Activated CD4-positive, alpha-beta T cell treated with anti-CD3 and anti-CD28 coated beads for 36 hours (primary cell): ENCODE data around the gene HDHD5. TPM values are rescaled to one million over a fixed set of nuclear protein-coding genes. Genes with fewer than 3 reads are reported as not detected.

ENCODE experiments used
- ATAC-seq: fragments of 200-7000 bp; cut with Tn5 transposase; one replicate; pipeline ENCODE4 v1.10.0; 2021; ENCODE audit warnings: mild to moderate bottlenecking, moderate library complexity
- CTCF ChIA-PET: fragments of 350-600 bp; sonication (Branson Sonifier 250); formaldehyde crosslinking; loops from one replicate; lab custom pipeline; 2021; ENCODE audit warnings: antibody characterized with exemption; lab: Charles Lee
- POLR2A ChIA-PET: fragments of 350-600 bp; sonication (Branson Sonifier 250); formaldehyde crosslinking; loops from one replicate; lab custom pipeline; 2021; ENCODE audit warnings: antibody characterized with exemption, inconsistent platforms; lab: Charles Lee
- DNase-seq: peaks from one replicate; pipeline ENCODE4 v3.0.0-alpha.2; 2020
- H3K27ac Mint-ChIP-seq: one replicate; pipeline ENCODE4 v1.8.0; 2021; ENCODE audit warnings: mixed read lengths
- H3K27me3 Mint-ChIP-seq: one replicate; pipeline ENCODE4 v1.8.0; 2021; ENCODE audit warnings: mixed read lengths
- H3K36me3 Mint-ChIP-seq: one replicate; pipeline ENCODE4 v1.8.0; 2021; ENCODE audit warnings: low read depth, mixed read lengths
- H3K4me1 Mint-ChIP-seq: one replicate; pipeline ENCODE4 v1.8.0; 2021; ENCODE audit warnings: mixed read lengths
- H3K4me3 Mint-ChIP-seq: one replicate; pipeline ENCODE4 v1.8.0; 2021; ENCODE audit warnings: mild to moderate bottlenecking, moderate library complexity, mixed read lengths
- H3K9me3 Mint-ChIP-seq: one replicate; pipeline ENCODE4 v1.8.0; 2021; ENCODE audit warnings: low read depth, mixed read lengths
- intact Hi-C, 2 experiments: fragments of 100-400 bp; cut with DNase I in 1 of 2; cut with micrococcal nuclease in 1 of 2; formaldehyde crosslinking; loops; one replicate each; pipeline versions ENCODE4 v1.14.2 to v1.15.1; 2022 to 2024; cut with DNase I, micrococcal nuclease
- total RNA-seq, 2 experiments: library from RNA; stranded (reverse); gene quantifications; one replicate each; pipeline ENCODE4 v1.2.3, GENCODE V29; 2021

Gene HDHD5
- total RNA-seq, 2 experiments from 2014 or later, result 51.6 to 69.0 TPM

- Mint-ChIP-seq H3K4me3 (no peak overlapping the region), H3K27me3 (peaks cover 14% of the 10 kb centered on the region), H3K36me3 (no peaks in the 10 kb centered on the region), H3K4me1 (peaks cover 54% of the 10 kb centered on the region), H3K27ac (peak overlapping the region; percentile 17), H3K9me3 (no peaks in the 10 kb centered on the region)
- ChIA-PET CTCF (interaction anchor here (0.7 to 1.3 kb wide), 3 partner anchors 20 to 54 kb away, joined by 3 to 4 read pairs (median 3); no protein-coding TSS in a partner anchor), POLR2A (no interaction called here)
- DNase-seq, result no peak
- intact Hi-C loops, result loop anchor here in 1 of 2 experiments (5.0 kb wide), 1 partner anchor 104 kb away; no protein-coding TSS in a partner anchor
- no peak for ATAC-seq
Observed at GRCh38 chr22:17118342-17118741, 40.7 kb downstream of the HDHD5 start.

DNA sequence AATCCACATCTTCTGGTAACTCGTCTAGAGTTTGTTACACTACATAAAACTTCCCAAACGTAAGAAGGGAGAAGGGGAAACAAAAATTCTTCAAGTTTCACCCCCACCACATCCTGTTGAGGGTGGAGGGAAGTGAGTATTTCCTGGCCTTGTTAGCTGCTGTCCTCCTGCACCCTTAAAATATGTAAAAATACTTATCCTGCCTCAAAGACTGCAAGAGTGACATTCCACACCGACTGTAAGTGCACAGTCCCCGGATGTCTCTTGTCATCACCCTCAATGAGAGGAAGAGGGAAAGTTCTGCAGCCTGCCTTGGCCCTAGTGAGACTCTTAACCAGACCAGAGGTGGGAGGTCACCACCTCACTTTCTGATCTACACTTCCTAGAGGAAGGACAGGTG, 41.2 kb downstream of the HDHD5 start:
- ATAC-seq, result peak; percentile 34
- Mint-ChIP-seq H3K4me1 (peaks cover 54% of the 10 kb centered on the region), H3K36me3 (no peaks in the 10 kb centered on the region), H3K9me3 (no peaks in the 10 kb centered on the region), H3K27me3 (peaks cover 12% of the 10 kb centered on the region), H3K4me3 (no peak overlapping the region), H3K27ac (peak overlapping the region; percentile 32)
- intact Hi-C loops, result loop anchor here in 1 of 2 experiments (5.0 kb wide), 1 partner anchor 104 kb away; no protein-coding TSS in a partner anchor
- ChIA-PET CTCF (interaction anchor here (0.7 to 1.3 kb wide), 3 partner anchors 20 to 54 kb away, joined by 3 to 4 read pairs (median 3); no protein-coding TSS in a partner anchor), POLR2A (no interaction called here)
- peak; percentile 34 for DNase-seq

- H3K36me3 Mint-ChIP-seq, result no peaks in the 10 kb centered on the region
- no peak for ATAC-seq
- peaks cover 12% of the 10 kb centered on the region for H3K27me3 Mint-ChIP-seq
- intact Hi-C loops, result loop anchor here in 1 of 2 experiments (5.0 kb wide), 1 partner anchor 105 kb away; no protein-coding TSS in a partner anchor
- DNase-seq, result no peak
- H3K4me3 Mint-ChIP-seq, result no peak overlapping the region
- CTCF ChIA-PET, result interaction anchor here (0.9 to 1.8 kb wide), 2 partner anchors 8 to 19 kb away, joined by 4 to 9 read pairs; no protein-coding TSS in a partner anchor
- peak overlapping the region; percentile 32 for H3K27ac Mint-ChIP-seq
- POLR2A ChIA-PET, result no interaction called here
- H3K9me3 Mint-ChIP-seq, result no peaks in the 10 kb centered on the region
- peaks cover 54% of the 10 kb centered on the region for H3K4me1 Mint-ChIP-seq
Observed at GRCh38 chr22:17117400-17117799, 41.7 kb downstream of the HDHD5 start.

DNA sequence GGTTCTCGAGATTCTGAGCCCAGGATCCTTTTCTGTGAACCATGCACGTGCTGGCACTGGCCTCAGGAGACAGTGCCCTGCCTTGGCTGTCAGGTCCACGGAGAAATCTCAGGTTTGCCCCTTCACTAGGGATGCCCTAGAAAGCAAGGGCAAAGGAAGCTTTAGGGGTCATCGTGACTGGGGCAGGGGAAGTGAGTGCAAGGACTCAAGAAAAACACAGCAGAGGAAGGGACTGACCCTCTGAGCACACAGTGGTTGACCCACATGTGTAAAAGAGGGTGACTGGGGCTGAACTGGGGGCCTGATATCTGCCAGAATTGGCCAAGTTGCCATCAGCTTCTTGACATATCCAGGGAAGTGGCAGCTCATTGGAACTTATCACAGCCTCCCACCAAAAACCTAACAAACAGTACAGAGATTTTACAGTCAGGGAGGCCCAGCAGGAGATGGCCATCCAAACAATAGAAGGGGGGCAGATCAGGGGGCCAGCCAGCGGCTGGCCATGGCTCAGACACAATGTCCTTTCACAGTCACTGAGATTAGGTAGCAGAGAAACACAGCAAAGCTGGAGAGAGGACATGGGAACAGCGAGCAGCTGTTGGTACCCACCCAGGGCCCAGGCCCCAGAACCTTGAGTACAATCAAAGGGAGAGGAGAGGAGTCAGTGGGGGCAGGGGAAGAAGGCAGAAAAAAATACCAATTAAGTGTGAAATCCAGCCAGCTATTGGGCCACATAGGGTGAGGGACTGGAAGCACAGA, 42.3 kb downstream of the HDHD5 start:
- CTCF ChIA-PET, result interaction anchor here (1.2 to 1.8 kb wide), 6 partner anchors 8 to 385 kb away, joined by 3 to 9 read pairs (median 4); no protein-coding TSS in a partner anchor
- H3K4me1 Mint-ChIP-seq, result peaks cover 51% of the 10 kb centered on the region
- ATAC-seq, result no peak

GRCh38 chr22:17115945-17116565, 43.0 kb downstream of the HDHD5 start:
- ChIA-PET POLR2A (no interaction called here), CTCF (interaction anchor here (0.6 to 1.8 kb wide), 7 partner anchors 8 to 386 kb away, joined by 3 to 9 read pairs (median 4); no protein-coding TSS in a partner anchor)
- H3K9me3 Mint-ChIP-seq, result no peaks in the 10 kb centered on the region
- ATAC-seq (no peak), DNase-seq (no peak)
- H3K36me3 Mint-ChIP-seq, result no peaks in the 10 kb centered on the region
- peak overlapping the region; percentile 85 for H3K27ac Mint-ChIP-seq
- intact Hi-C loops, result loop anchor here in 1 of 2 experiments (5.0 kb wide), 1 partner anchor 106 kb away; no protein-coding TSS in a partner anchor
- H3K4me3 Mint-ChIP-seq, result no peak overlapping the region
- H3K27me3 Mint-ChIP-seq, result peaks cover 4% of the 10 kb centered on the region
- H3K4me1 Mint-ChIP-seq, result peaks cover 51% of the 10 kb centered on the region

More for the DNA sequence above, 42.3 kb downstream of the HDHD5 start:
- POLR2A ChIA-PET, result no interaction called here
- H3K36me3 Mint-ChIP-seq, result no peaks in the 10 kb centered on the region
- peak overlapping the region; percentile 85 for H3K27ac Mint-ChIP-seq
- H3K4me3 Mint-ChIP-seq, result no peak overlapping the region
- peaks cover 8% of the 10 kb centered on the region for H3K27me3 Mint-ChIP-seq
- intact Hi-C loops, result loop anchor here in 1 of 2 experiments (5.0 kb wide), 1 partner anchor 106 kb away; no protein-coding TSS in a partner anchor
- no peaks in the 10 kb centered on the region for H3K9me3 Mint-ChIP-seq
- no peak for DNase-seq

DNA sequence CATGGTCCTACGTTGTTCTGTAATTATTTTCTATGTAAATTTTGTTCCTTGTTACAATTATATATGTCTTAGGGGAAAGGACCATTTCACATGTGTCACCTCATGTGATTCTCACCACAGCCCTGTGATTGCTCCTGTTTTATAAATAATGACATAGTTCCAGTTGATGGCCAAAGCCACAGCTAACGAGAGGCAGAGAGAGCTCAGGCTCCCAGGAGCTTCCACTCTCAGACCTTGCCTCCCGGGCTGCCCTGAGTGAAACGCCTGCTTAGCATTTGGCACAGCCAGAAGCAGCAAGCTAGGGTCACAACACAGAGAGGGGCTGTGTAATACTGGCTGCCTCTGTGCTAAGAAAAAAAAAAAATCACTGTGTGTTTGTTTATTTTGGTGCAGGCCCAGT, 43.8 kb downstream of the HDHD5 start:
- Mint-ChIP-seq H3K27me3 (peaks cover 4% of the 10 kb centered on the region), H3K9me3 (no peaks in the 10 kb centered on the region), H3K36me3 (peaks cover 5% of the 10 kb centered on the region), H3K4me1 (peaks cover 53% of the 10 kb centered on the region), H3K4me3 (no peak overlapping the region), H3K27ac (no peak overlapping the region)
- POLR2A ChIA-PET, result no interaction called here
- intact Hi-C loops, result loop anchor here in 1 of 2 experiments (5.0 kb wide), 1 partner anchor 107 kb away; no protein-coding TSS in a partner anchor
- CTCF ChIA-PET, result interaction anchor here (0.6 to 1.8 kb wide), 8 partner anchors 7 to 386 kb away, joined by 3 to 9 read pairs (median 4); no protein-coding TSS in a partner anchor
- DNase-seq, result no peak
- no peak for ATAC-seq

GRCh38 chr22:17114898-17115235, 44.2 kb downstream of the HDHD5 start:
- Mint-ChIP-seq H3K36me3 (peaks cover 6% of the 10 kb centered on the region), H3K27ac (no peak overlapping the region), H3K9me3 (no peaks in the 10 kb centered on the region), H3K4me1 (peaks cover 53% of the 10 kb centered on the region), H3K27me3 (peaks cover 4% of the 10 kb centered on the region), H3K4me3 (no peak overlapping the region)
- DNase-seq (no peak), ATAC-seq (no peak)
- POLR2A ChIA-PET, result no interaction called here
- CTCF ChIA-PET, result interaction anchor here (0.6 kb wide), 1 partner anchor 232 kb away, joined by 3 read pairs; no protein-coding TSS in a partner anchor
- intact Hi-C loops, result loop anchor here in 1 of 2 experiments (5.0 kb wide), 1 partner anchor 107 kb away; no protein-coding TSS in a partner anchor

- no peaks in the 10 kb centered on the region for H3K9me3 Mint-ChIP-seq
- ATAC-seq (no peak), DNase-seq (no peak)
- no peak overlapping the region for H3K4me3 Mint-ChIP-seq
- intact Hi-C loops, result no loop called here
- peaks cover 4% of the 10 kb centered on the region for H3K27me3 Mint-ChIP-seq
- ChIA-PET CTCF (interaction anchor here (0.6 kb wide), 1 partner anchor 233 kb away, joined by 3 read pairs; no protein-coding TSS in a partner anchor), POLR2A (no interaction called here)
- peaks cover 52% of the 10 kb centered on the region for H3K4me1 Mint-ChIP-seq
- peaks cover 8% of the 10 kb centered on the region for H3K36me3 Mint-ChIP-seq
- H3K27ac Mint-ChIP-seq, result no peak overlapping the region
Observed at GRCh38 chr22:17114173-17114897, 44.7 kb downstream of the HDHD5 start.

- H3K4me3 Mint-ChIP-seq, result no peak overlapping the region
- ChIA-PET CTCF (no interaction called here), POLR2A (no interaction called here)
Observed at GRCh38 chr22:17113600-17113999, 45.5 kb downstream of the HDHD5 start.

GRCh38 chr22:17112491-17113042, 46.5 kb downstream of the HDHD5 start:
- POLR2A ChIA-PET, result no interaction called here
- no peaks in the 10 kb centered on the region for H3K27me3 Mint-ChIP-seq
- peaks cover 11% of the 10 kb centered on the region for H3K36me3 Mint-ChIP-seq
- CTCF ChIA-PET, result no interaction called here
- no peaks in the 10 kb centered on the region for H3K9me3 Mint-ChIP-seq
- no peak overlapping the region for H3K27ac Mint-ChIP-seq
- H3K4me3 Mint-ChIP-seq, result no peak overlapping the region
- ATAC-seq, result no peak
- intact Hi-C loops, result no loop called here
- H3K4me1 Mint-ChIP-seq, result peaks cover 37% of the 10 kb centered on the region
- no peak for DNase-seq

More at GRCh38 chr22:17113600-17113999, 45.5 kb downstream of the HDHD5 start:
- DNase-seq (no peak), ATAC-seq (no peak)
- Mint-ChIP-seq H3K27me3 (peaks cover 1% of the 10 kb centered on the region), H3K9me3 (no peaks in the 10 kb centered on the region), H3K27ac (no peak overlapping the region), H3K4me1 (peaks cover 45% of the 10 kb centered on the region), H3K36me3 (peaks cover 8% of the 10 kb centered on the region)
- intact Hi-C loops, result no loop called here
